MM.1S (cell line): ENCODE measurements around the gene WNT8A.

Experiments
- DNase-seq: peaks from one replicate; pipeline ENCODE4 v3.0.0-alpha.2; 2015
- H2AFZ ChIP-seq: fragments of 300-600 bp; sonication (generic); 2 replicates; pipeline ENCODE4 v1.6.0; 2016; ENCODE audit warnings: antibody characterized with exemption, low read length
- H3F3A ChIP-seq: fragments of 300-600 bp; sonication (generic); 2 replicates; pipeline ENCODE4 v1.6.1; 2016; ENCODE audit warnings: mild to moderate bottlenecking, antibody characterized with exemption, low read length, moderate library complexity, mixed read lengths; ENCODE audit not compliant: insufficient read depth
- H3K27ac ChIP-seq: fragments of 300-600 bp; sonication (generic); 2 replicates; pipeline ENCODE4 v1.5.1; 2016; ENCODE audit warnings: mild to moderate bottlenecking, low read length
- H3K27me3 ChIP-seq: fragments of 300-600 bp; sonication (generic); replicated peaks from 2 replicates; pipeline ENCODE4 v1.6.0; 2016; ENCODE audit warnings: low read length; ENCODE audit not compliant: insufficient read depth
- H3K36me3 ChIP-seq: fragments of 300-600 bp; sonication (generic); replicated peaks from 2 replicates; pipeline ENCODE4 v1.6.1; 2016; ENCODE audit warnings: mild to moderate bottlenecking, low read length, mixed read lengths; ENCODE audit not compliant: insufficient read depth
- H3K4me1 ChIP-seq: fragments of 300-600 bp; sonication (generic); 2 replicates; pipeline ENCODE4 v1.6.1; 2016; ENCODE audit warnings: low read length, mixed read lengths
- H3K4me2 ChIP-seq: fragments of 300-600 bp; sonication (generic); 2 replicates; pipeline ENCODE4 v1.6.0; 2016; ENCODE audit warnings: low read depth, low read length
- H3K4me3 ChIP-seq: fragments of 300-600 bp; sonication (generic); 2 replicates; pipeline ENCODE4 v1.5.1; 2016; ENCODE audit warnings: low read length, mixed read lengths
- H3K79me2 ChIP-seq: fragments of 300-600 bp; sonication (generic); 2 replicates; pipeline ENCODE4 v1.6.1; 2016; ENCODE audit warnings: mixed run types, low read length, mixed read lengths
- H3K9ac ChIP-seq: fragments of 300-600 bp; sonication (generic); 2 replicates; pipeline ENCODE4 v1.6.1; 2016; ENCODE audit warnings: low read length, mixed read lengths
- H3K9me2 ChIP-seq: fragments of 300-600 bp; sonication (generic); replicated peaks from 2 replicates; pipeline ENCODE4 v1.6.1; 2016; ENCODE audit warnings: mild to moderate bottlenecking, low read length, mixed read lengths; ENCODE audit not compliant: insufficient read depth
- H3K9me3 ChIP-seq: fragments of 300-600 bp; sonication (generic); replicated peaks from 2 replicates; pipeline ENCODE4 v1.6.1; 2016; ENCODE audit warnings: mild to moderate bottlenecking, low read length, mixed read lengths; ENCODE audit not compliant: insufficient read depth
- H4K20me1 ChIP-seq: fragments of 300-600 bp; sonication (generic); 2 replicates; pipeline ENCODE4 v1.6.1; 2016; ENCODE audit warnings: mild to moderate bottlenecking, low read length, moderate library complexity, mixed read lengths; ENCODE audit not compliant: insufficient read depth
- EZH2 ChIP-seq: fragments of 300-600 bp; sonication (generic); optimal IDR thresholded peaks from 2 replicates; pipeline ENCODE3; 2017; ENCODE audit warnings: low read depth, mild to moderate bottlenecking, antibody characterized with exemption, low read length, mixed read lengths
- EZH2phosphoT487 ChIP-seq: fragments of 300-600 bp; sonication (generic); IDR thresholded peaks from 2 replicates; pipeline ENCODE4 v1.6.1; 2018; ENCODE audit warnings: antibody characterized with exemption, low read length
- TF ChIP-seq, protein P1 (sequence below): fragments of 300-600 bp; sonication (generic); IDR thresholded peaks from 2 replicates; pipeline ENCODE4 v1.5.1; 2016; ENCODE audit warnings: antibody characterized with exemption, low read length, mixed read lengths

WNT8A gene

GRCh38 chr5:138091685-138092084 lies 7.9 kb downstream of the WNT8A start:
- TF ChIP-seq EZH2: no peak
- TF ChIP-seq, protein P1, sequence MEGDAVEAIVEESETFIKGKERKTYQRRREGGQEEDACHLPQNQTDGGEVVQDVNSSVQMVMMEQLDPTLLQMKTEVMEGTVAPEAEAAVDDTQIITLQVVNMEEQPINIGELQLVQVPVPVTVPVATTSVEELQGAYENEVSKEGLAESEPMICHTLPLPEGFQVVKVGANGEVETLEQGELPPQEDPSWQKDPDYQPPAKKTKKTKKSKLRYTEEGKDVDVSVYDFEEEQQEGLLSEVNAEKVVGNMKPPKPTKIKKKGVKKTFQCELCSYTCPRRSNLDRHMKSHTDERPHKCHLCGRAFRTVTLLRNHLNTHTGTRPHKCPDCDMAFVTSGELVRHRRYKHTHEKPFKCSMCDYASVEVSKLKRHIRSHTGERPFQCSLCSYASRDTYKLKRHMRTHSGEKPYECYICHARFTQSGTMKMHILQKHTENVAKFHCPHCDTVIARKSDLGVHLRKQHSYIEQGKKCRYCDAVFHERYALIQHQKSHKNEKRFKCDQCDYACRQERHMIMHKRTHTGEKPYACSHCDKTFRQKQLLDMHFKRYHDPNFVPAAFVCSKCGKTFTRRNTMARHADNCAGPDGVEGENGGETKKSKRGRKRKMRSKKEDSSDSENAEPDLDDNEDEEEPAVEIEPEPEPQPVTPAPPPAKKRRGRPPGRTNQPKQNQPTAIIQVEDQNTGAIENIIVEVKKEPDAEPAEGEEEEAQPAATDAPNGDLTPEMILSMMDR: no peak
- TF ChIP-seq EZH2phosphoT487: no peak
- no peaks in the 10 kb centered on the region for H3K27me3 ChIP-seq
- no peaks in the 10 kb centered on the region for H3F3A ChIP-seq
- DNase-seq: no peak
- no peak overlapping the region for H2AFZ ChIP-seq
- no peaks in the 10 kb centered on the region for H3K36me3 ChIP-seq
- no peak overlapping the region for H3K4me2 ChIP-seq
- no peaks in the 10 kb centered on the region for H3K9me3 ChIP-seq
- H3K9me2 ChIP-seq: no peaks in the 10 kb centered on the region
- no peaks in the 10 kb centered on the region for H3K79me2 ChIP-seq
- H3K27ac ChIP-seq: no peak overlapping the region
- no peaks in the 10 kb centered on the region for H4K20me1 ChIP-seq
- H3K4me3 ChIP-seq: no peak overlapping the region
- H3K4me1 ChIP-seq: no peaks in the 10 kb centered on the region
- no peak overlapping the region for H3K9ac ChIP-seq

DNA sequence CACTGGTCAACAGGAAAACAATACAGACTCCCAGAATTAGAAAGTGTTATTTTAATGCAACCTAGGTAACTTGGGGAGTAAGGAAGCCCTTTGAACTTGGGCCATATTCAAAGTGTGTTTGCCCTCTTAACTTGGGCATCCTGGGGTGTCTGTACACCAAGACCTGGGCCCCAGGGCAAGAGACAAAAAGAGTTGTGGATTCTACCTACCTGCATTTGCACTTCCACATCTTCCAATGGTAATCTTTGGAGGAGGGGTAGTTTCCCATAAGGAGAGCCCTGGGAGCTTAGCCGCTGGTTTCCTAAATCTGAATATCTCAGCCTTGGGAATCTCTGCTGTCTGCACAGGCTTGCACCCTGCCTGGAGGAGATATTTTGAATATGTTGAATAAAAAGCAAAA lies 8.5 kb downstream of the WNT8A start:
- TF ChIP-seq, protein P1: no peak
- Histone ChIP-seq H3K36me3 (no peaks in the 10 kb centered on the region), H3F3A (no peaks in the 10 kb centered on the region), H2AFZ (no peak overlapping the region), H3K9ac (no peak overlapping the region), H3K4me1 (no peaks in the 10 kb centered on the region), H3K27me3 (no peaks in the 10 kb centered on the region), H3K9me3 (no peaks in the 10 kb centered on the region), H3K79me2 (no peaks in the 10 kb centered on the region), H3K27ac (no peak overlapping the region), H4K20me1 (no peaks in the 10 kb centered on the region), H3K4me2 (no peak overlapping the region), H3K4me3 (no peak overlapping the region), H3K9me2 (no peaks in the 10 kb centered on the region)
- no peak for DNase-seq

DNA sequence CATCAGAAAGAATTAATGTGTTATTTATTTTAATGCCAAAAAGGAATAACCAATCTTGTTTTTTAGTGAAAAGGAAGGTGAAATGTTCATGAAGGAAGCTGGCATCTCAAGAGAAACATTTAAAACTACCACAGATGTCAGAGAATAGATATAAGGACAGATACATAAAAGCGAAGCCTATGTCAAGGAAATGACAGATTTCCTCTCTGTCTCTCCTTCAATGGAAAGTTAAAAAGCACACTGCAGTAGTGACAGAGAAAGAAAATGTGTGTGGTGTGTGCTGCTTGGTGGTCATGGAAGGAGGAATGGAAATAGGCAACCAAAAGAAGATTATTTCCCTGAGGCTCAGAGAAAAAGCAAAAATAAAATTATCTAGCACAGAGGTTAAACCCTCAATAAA lies 9.2 kb downstream of the WNT8A start:
- H3K4me1 ChIP-seq: no peaks in the 10 kb centered on the region
- H3K9me3 ChIP-seq: no peaks in the 10 kb centered on the region
- H3F3A ChIP-seq: no peaks in the 10 kb centered on the region
- no peak for TF ChIP-seq EZH2phosphoT487
- TF ChIP-seq, protein P1: no peak
- no peak for TF ChIP-seq EZH2
- no peak overlapping the region for H2AFZ ChIP-seq
- no peaks in the 10 kb centered on the region for H3K79me2 ChIP-seq
- H3K4me2 ChIP-seq: no peak overlapping the region
- no peaks in the 10 kb centered on the region for H3K36me3 ChIP-seq
- no peak overlapping the region for H3K27ac ChIP-seq
- no peaks in the 10 kb centered on the region for H3K9me2 ChIP-seq
- no peak for DNase-seq
- H4K20me1 ChIP-seq: no peaks in the 10 kb centered on the region
- H3K9ac ChIP-seq: no peak overlapping the region
- H3K27me3 ChIP-seq: no peaks in the 10 kb centered on the region
- H3K4me3 ChIP-seq: no peak overlapping the region
